H1 (cell line): Measurements from ENCODE around the gene TTLL1.

Experiments used
- BACH1 ChIP-seq: IDR thresholded peaks from 2 replicates; pipeline ENCODE4 v1.6.1; 2012; ENCODE audit warnings: low read length, improper control_type of control experiment
- CBX5 ChIP-seq: fragments of 300-800, 300-1000 bp; sonication (generic); IDR thresholded peaks from 2 replicates; pipeline ENCODE4 v1.7.1; 2016; ENCODE audit warnings: antibody characterized with exemption, low read length, low read depth
- EP300 ChIP-seq, 2 experiments: IDR thresholded peaks; 1 replicate in 1 of 2; 2 replicates in 1 of 2; pipeline ENCODE4 v1.6.1; 2011 to 2012; ENCODE audit warnings: low read depth in 2 of 2, low read length in 2 of 2, mild to moderate bottlenecking in 2 of 2, borderline replicate concordance in 1 of 2, inconsistent platforms in 1 of 2, moderate library complexity in 1 of 2
- EZH2 ChIP-seq: fragments of 200-600 bp; sonication (generic); IDR thresholded peaks from 2 replicates; pipeline ENCODE4 v1.7.1; 2012; ENCODE audit warnings: low read depth, mild to moderate bottlenecking, moderate library complexity, low read length, inconsistent platforms; ENCODE audit not compliant: severe bottlenecking
- JUN ChIP-seq: IDR thresholded peaks from 2 replicates; pipeline ENCODE4 v1.6.1; 2011; ENCODE audit warnings: low read depth, mild to moderate bottlenecking, improper control_type of control experiment, low read length
- JUND ChIP-seq: IDR thresholded peaks from 2 replicates; pipeline ENCODE4 v1.6.1; 2011; ENCODE audit warnings: mild to moderate bottlenecking, improper control_type of control experiment, low read length
- POLR2A ChIP-seq, 2 experiments: IDR thresholded peaks; 1 replicate in 1 of 2; 2 replicates in 1 of 2; pipeline ENCODE4 v1.6.1; 2011; ENCODE audit warnings: low read depth in 2 of 2, low read length in 2 of 2, mild to moderate bottlenecking in 2 of 2; ENCODE audit errors: control extremely low read depth in 1 of 2
- POLR2AphosphoS5 ChIP-seq: IDR thresholded peaks from 2 replicates; pipeline ENCODE4 v1.6.1; 2011; ENCODE audit warnings: low read depth, low read length
- RFX5 ChIP-seq: IDR thresholded peaks from 2 replicates; pipeline ENCODE4 v1.6.1; 2011; ENCODE audit warnings: low read depth, low read length, improper control_type of control experiment, borderline replicate concordance
- SP1 ChIP-seq: IDR thresholded peaks from 2 replicates; pipeline ENCODE4 v1.6.1; 2011; ENCODE audit warnings: low read depth, low read length
- TF ChIP-seq, protein P1 (sequence below), 3 experiments: IDR thresholded peaks; 1 replicate in 2 of 3; 2 replicates in 1 of 3; pipeline versions ENCODE4 v1.5.1 to v1.6.1; 2011; ENCODE audit warnings: low read length in 3 of 3, mild to moderate bottlenecking in 3 of 3, inconsistent platforms in 2 of 3, low read depth in 1 of 3, moderate library complexity in 1 of 3; ENCODE audit not compliant: insufficient read depth in 1 of 3; ENCODE audit errors: control extremely low read depth in 1 of 3
- TF ChIP-seq, protein P2 (sequence below): IDR thresholded peaks from 2 replicates; pipeline ENCODE4 v1.6.1; 2012; ENCODE audit warnings: inconsistent platforms
- TF ChIP-seq, protein P3 (sequence below): IDR thresholded peaks from 2 replicates; pipeline ENCODE4 v1.6.1; 2012; ENCODE audit warnings: inconsistent platforms

DNA sequence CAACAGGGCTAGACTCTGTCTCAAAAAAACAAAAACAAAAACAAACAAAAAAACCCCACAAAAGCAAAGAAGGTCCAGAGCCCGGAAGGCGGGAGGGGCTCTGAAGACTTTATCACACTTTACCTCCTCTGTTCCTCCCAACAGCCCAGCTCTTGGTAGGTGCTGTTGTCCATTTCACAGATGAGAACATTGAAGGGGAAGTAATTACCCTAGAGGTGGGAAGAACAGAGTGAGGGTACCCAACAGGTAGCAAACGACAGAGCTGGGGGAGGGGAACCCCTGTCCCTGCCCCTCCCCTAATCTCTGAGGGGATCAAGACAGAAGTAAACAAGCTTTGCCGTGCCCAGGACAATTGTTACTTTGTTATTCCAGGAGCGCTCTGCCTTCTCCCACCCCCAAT is 20.3 kb upstream of the TTLL1 start:
- TF ChIP-seq, protein P1, sequence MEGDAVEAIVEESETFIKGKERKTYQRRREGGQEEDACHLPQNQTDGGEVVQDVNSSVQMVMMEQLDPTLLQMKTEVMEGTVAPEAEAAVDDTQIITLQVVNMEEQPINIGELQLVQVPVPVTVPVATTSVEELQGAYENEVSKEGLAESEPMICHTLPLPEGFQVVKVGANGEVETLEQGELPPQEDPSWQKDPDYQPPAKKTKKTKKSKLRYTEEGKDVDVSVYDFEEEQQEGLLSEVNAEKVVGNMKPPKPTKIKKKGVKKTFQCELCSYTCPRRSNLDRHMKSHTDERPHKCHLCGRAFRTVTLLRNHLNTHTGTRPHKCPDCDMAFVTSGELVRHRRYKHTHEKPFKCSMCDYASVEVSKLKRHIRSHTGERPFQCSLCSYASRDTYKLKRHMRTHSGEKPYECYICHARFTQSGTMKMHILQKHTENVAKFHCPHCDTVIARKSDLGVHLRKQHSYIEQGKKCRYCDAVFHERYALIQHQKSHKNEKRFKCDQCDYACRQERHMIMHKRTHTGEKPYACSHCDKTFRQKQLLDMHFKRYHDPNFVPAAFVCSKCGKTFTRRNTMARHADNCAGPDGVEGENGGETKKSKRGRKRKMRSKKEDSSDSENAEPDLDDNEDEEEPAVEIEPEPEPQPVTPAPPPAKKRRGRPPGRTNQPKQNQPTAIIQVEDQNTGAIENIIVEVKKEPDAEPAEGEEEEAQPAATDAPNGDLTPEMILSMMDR (IDR thresholded peaks at IDR 0.05; ENCODE audit: control extremely low read depth in 1 of 3, insufficient read depth in 1 of 3, low read depth in 1 of 3, low read length in 3 of 3) = no peak
- TF ChIP-seq POLR2A (IDR thresholded peaks at IDR 0.05; ENCODE audit: control extremely low read depth in 1 of 2, low read depth in 2 of 2, low read length in 2 of 2) (no peak), POLR2AphosphoS5 (no peak), EP300 (IDR thresholded peaks at IDR 0.05; ENCODE audit: borderline replicate concordance in 1 of 2, low read depth in 2 of 2, low read length in 2 of 2) (no peak), EZH2 (no peak), RFX5 (no peak), JUND (no peak), SP1 (no peak), JUN (no peak), BACH1 (no peak), CBX5 (no peak)
- TF ChIP-seq, protein P2, sequence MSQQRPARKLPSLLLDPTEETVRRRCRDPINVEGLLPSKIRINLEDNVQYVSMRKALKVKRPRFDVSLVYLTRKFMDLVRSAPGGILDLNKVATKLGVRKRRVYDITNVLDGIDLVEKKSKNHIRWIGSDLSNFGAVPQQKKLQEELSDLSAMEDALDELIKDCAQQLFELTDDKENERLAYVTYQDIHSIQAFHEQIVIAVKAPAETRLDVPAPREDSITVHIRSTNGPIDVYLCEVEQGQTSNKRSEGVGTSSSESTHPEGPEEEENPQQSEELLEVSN = no peak
- TF ChIP-seq, protein P3, sequence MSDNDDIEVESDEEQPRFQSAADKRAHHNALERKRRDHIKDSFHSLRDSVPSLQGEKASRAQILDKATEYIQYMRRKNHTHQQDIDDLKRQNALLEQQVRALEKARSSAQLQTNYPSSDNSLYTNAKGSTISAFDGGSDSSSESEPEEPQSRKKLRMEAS = no peak
